Measurements from ENCODE around the gene FBLIM1.

Gene FBLIM1

GRCh38 chr1:15726508-15726907 is 32.1 kb upstream of the FBLIM1 start:
- DNase-seq (ENCODE audit: low read depth), result no peak
- TF ChIP-seq CTCF (IDR thresholded peaks at IDR 0.05; ENCODE audit: low read depth, low read length, missing control alignments), result no peak
- no peak overlapping the region for H3K4me3 ChIP-seq (ENCODE audit: low read depth, low read length)

GRCh38 chr1:15727021-15727420 is 31.6 kb upstream of the FBLIM1 start:
- no peak for DNase-seq (ENCODE audit: low read depth)
- no peak for TF ChIP-seq CTCF (IDR thresholded peaks at IDR 0.05; ENCODE audit: low read depth, low read length, missing control alignments)

GRCh38 chr1:15727424-15727823 is 31.2 kb upstream of the FBLIM1 start:
- no peak for DNase-seq (ENCODE audit: low read depth)
- TF ChIP-seq CTCF (IDR thresholded peaks at IDR 0.05; ENCODE audit: low read depth, low read length, missing control alignments), result no peak
- no peak overlapping the region for H3K4me3 ChIP-seq (ENCODE audit: low read depth, low read length)

More at GRCh38 chr1:15727021-15727420, 31.6 kb upstream of the FBLIM1 start:
- H3K4me3 ChIP-seq (ENCODE audit: low read depth, low read length), result no peak overlapping the region

GRCh38 chr1:15727866-15728534 is 30.6 kb upstream of the FBLIM1 start:
- DNase-seq (ENCODE audit: low read depth), result no peak
- TF ChIP-seq CTCF (IDR thresholded peaks at IDR 0.05; ENCODE audit: low read depth, low read length, missing control alignments), result no peak
- H3K4me3 ChIP-seq (ENCODE audit: low read depth, low read length), result no peak overlapping the region

- TF ChIP-seq CTCF (IDR thresholded peaks at IDR 0.05; ENCODE audit: low read depth, low read length, missing control alignments), result no peak
- H3K4me3 ChIP-seq (ENCODE audit: low read depth, low read length), result no peak overlapping the region
- no peak for DNase-seq (ENCODE audit: low read depth)
Measured at GRCh38 chr1:15728937-15729657, 29.5 kb upstream of the FBLIM1 start.

GRCh38 chr1:15730423-15730822 is 28.2 kb upstream of the FBLIM1 start:
- no peak overlapping the region for H3K4me3 ChIP-seq (ENCODE audit: low read depth, low read length)
- no peak for TF ChIP-seq CTCF (IDR thresholded peaks at IDR 0.05; ENCODE audit: low read depth, low read length, missing control alignments)
- no peak for DNase-seq (ENCODE audit: low read depth)
